SK-MEL-5 (cell line): Measurements from ENCODE around the gene SDK2. TPM values are rescaled to one million over a fixed set of nuclear protein-coding genes. Genes with fewer than 3 reads are reported as not detected.

ENCODE experiments used
- DNase-seq: peaks from one replicate; pipeline ENCODE4 v3.0.0-alpha.2; 2016; ENCODE audit warnings: low read depth, low spot score
- in situ Hi-C: cut with HindIII; loops from 2 replicates; pipeline ENCODE4 v1.10.0; 2016; ENCODE audit warnings: low sequenced_read_pairs, high pct_unique_total_duplicates, low pct_unique_long_range_greater_than_20kb
- total RNA-seq: library from RNA; depleted of rRNA; stranded (reverse); fragments of >200 nt; shearing (Covaris generic); gene quantifications from 2 replicates; pipeline ENCODE4 v1.2.3, GENCODE V29; 2014

The SDK2 gene
- total RNA-seq, 1 experiment from 2014 or later: 1.3 TPM

GRCh38 chr17:73582359-73582758 lies 61.9 kb downstream of the SDK2 start:
- no peak for DNase-seq
- in situ Hi-C loops: no loop called here

GRCh38 chr17:73581379-73581778 lies 62.9 kb downstream of the SDK2 start:
- in situ Hi-C loops: no loop called here
- DNase-seq: no peak

GRCh38 chr17:73580073-73580710 lies 64.1 kb downstream of the SDK2 start:
- no peak for DNase-seq
- in situ Hi-C loops: no loop called here

- in situ Hi-C loops: no loop called here
- DNase-seq: no peak
These were observed 67.6 kb downstream of the SDK2 start for GRCh38 chr17:73576556-73577098.

GRCh38 chr17:73575470-73576221 lies 68.6 kb downstream of the SDK2 start:
- in situ Hi-C loops: no loop called here
- DNase-seq: no peak

GRCh38 chr17:73571511-73572130 lies 72.6 kb downstream of the SDK2 start:
- in situ Hi-C loops: no loop called here
- no peak for DNase-seq

GRCh38 chr17:73569762-73570319 lies 74.4 kb downstream of the SDK2 start:
- in situ Hi-C loops: no loop called here
- no peak for DNase-seq

- in situ Hi-C loops: no loop called here
These were observed 75.3 kb downstream of the SDK2 start for GRCh38 chr17:73568934-73569333.

GRCh38 chr17:73566905-73567782 lies 77.1 kb downstream of the SDK2 start:
- in situ Hi-C loops: no loop called here

More at GRCh38 chr17:73568934-73569333, 75.3 kb downstream of the SDK2 start:
- no peak for DNase-seq

GRCh38 chr17:73564843-73565242 lies 79.4 kb downstream of the SDK2 start:
- DNase-seq: no peak
- in situ Hi-C loops: no loop called here

More at GRCh38 chr17:73566905-73567782, 77.1 kb downstream of the SDK2 start:
- no peak for DNase-seq

- in situ Hi-C loops: no loop called here
- DNase-seq: no peak
These were observed 81.3 kb downstream of the SDK2 start for GRCh38 chr17:73562896-73563295.

GRCh38 chr17:73561111-73561510 lies 83.1 kb downstream of the SDK2 start:
- in situ Hi-C loops: no loop called here
- no peak for DNase-seq

- in situ Hi-C loops: no loop called here
- peak; percentile 61 for DNase-seq
These were observed 83.6 kb downstream of the SDK2 start for GRCh38 chr17:73560661-73561060.

- DNase-seq: no peak
- in situ Hi-C loops: no loop called here
These were observed 84.7 kb downstream of the SDK2 start for GRCh38 chr17:73559532-73559931.

GRCh38 chr17:73555199-73555960 lies 88.9 kb downstream of the SDK2 start:
- DNase-seq: no peak
- in situ Hi-C loops: no loop called here

- DNase-seq: no peak
- in situ Hi-C loops: no loop called here
These were observed 89.7 kb downstream of the SDK2 start for GRCh38 chr17:73554498-73554897.

GRCh38 chr17:73553311-73553710 lies 90.9 kb downstream of the SDK2 start:
- DNase-seq: no peak
- in situ Hi-C loops: no loop called here
